ENCODE measurements around the gene IZUMO4.

Gene IZUMO4

GRCh38 chr19:2096480-2097202, at the start of gene IZUMO4:
TSS of gene IZUMO4 (plus strand) at chr19:2096915. CDS start at chr19:2096946, 31 bp downstream.
- peak; percentile 99 for DNase-seq (ENCODE audit: low spot score)

GRCh38 chr19:2047076-2047448, 49.7 kb upstream of the IZUMO4 start:
- DNase-seq (ENCODE audit: low spot score), result no peak

- DNase-seq (ENCODE audit: low spot score), result no peak
Observed at GRCh38 chr19:2047449-2048103, 49.1 kb upstream of the IZUMO4 start.

GRCh38 chr19:2048104-2048958, 48.4 kb upstream of the IZUMO4 start:
- no peak for DNase-seq (ENCODE audit: low spot score)

GRCh38 chr19:2048959-2049740, 47.6 kb upstream of the IZUMO4 start:
- no peak for DNase-seq (ENCODE audit: low spot score)

GRCh38 chr19:2049741-2050348, 46.9 kb upstream of the IZUMO4 start:
- DNase-seq (ENCODE audit: low spot score), result peak; percentile 67

- DNase-seq (ENCODE audit: low spot score), result peak; percentile 45
Observed at GRCh38 chr19:2050349-2050990, 46.2 kb upstream of the IZUMO4 start.

GRCh38 chr19:2050991-2051772, 45.5 kb upstream of the IZUMO4 start, which contains the start of gene MKNK2:
TSS of gene MKNK2 (minus strand) at chr19:2051244. CDS start at chr19:2050851, 393 bp downstream.
- DNase-seq (ENCODE audit: low spot score), result peak; percentile 99

- no peak for DNase-seq (ENCODE audit: low spot score)
Observed at GRCh38 chr19:2051773-2052704, 44.7 kb upstream of the IZUMO4 start.

- DNase-seq (ENCODE audit: low spot score), result no peak
Observed at GRCh38 chr19:2053601-2054389, 42.9 kb upstream of the IZUMO4 start.

- DNase-seq (ENCODE audit: low spot score), result no peak
Observed at GRCh38 chr19:2054763-2055162, 42.0 kb upstream of the IZUMO4 start.

GRCh38 chr19:2055931-2056836, 40.5 kb upstream of the IZUMO4 start:
- peak; percentile 50 for DNase-seq (ENCODE audit: low spot score)

GRCh38 chr19:2056837-2057192, 39.9 kb upstream of the IZUMO4 start:
- no peak for DNase-seq (ENCODE audit: low spot score)

- DNase-seq (ENCODE audit: low spot score), result no peak
Observed at GRCh38 chr19:2057484-2058469, 38.9 kb upstream of the IZUMO4 start.

GRCh38 chr19:2058570-2059421, 37.9 kb upstream of the IZUMO4 start:
- no peak for DNase-seq (ENCODE audit: low spot score)

Measured in AG20443 (cell line).